ENCODE measurements around the gene PPFIBP2. TPM values are rescaled to one million over a fixed set of nuclear protein-coding genes. Genes with fewer than 3 reads are reported as not detected.
A peak's percentile ranks its signal among the peaks of the same experiment; 100 is the strongest.

Gene PPFIBP2
- total RNA-seq, 1 donor from 2014 or later: 8.7 TPM

GRCh38 chr11:7577291-7578190, 63.7 kb downstream of the PPFIBP2 start:
- no peaks in the 10 kb centered on the region for H3K27me3 ChIP-seq
- no peaks in the 10 kb centered on the region for H3K36me3 Mint-ChIP-seq
- H3K9me3 ChIP-seq (ENCODE audit: low read depth): no peaks in the 10 kb centered on the region
- H3K27me3 Mint-ChIP-seq (ENCODE audit: insufficient read depth, low read depth): peaks cover 19% of the 10 kb centered on the region
- H3K4me1 ChIP-seq: peaks cover 35% of the 10 kb centered on the region
- H3K4me3 ChIP-seq: no peak overlapping the region
- H3K9me3 Mint-ChIP-seq: no peaks in the 10 kb centered on the region
- H2AFZ ChIP-seq (replicated peaks): peak overlapping the region; percentile 70
- peaks cover 45% of the 10 kb centered on the region for H3K4me1 Mint-ChIP-seq
- H4K20me1 ChIP-seq (ENCODE audit: low read depth): no peaks in the 10 kb centered on the region
- no peaks in the 10 kb centered on the region for H3K36me3 ChIP-seq
- no peak for DNase-seq (ENCODE audit: low spot score)
- peak overlapping the region; percentile 69 for H3K4me3 Mint-ChIP-seq
- TF ChIP-seq CTCF (IDR thresholded peaks at IDR 0.05): no peak
- no peak for TF ChIP-seq EZH2 (IDR thresholded peaks at IDR 0.05)
- no peak for TF ChIP-seq EZH2phosphoT487 (IDR thresholded peaks at IDR 0.05)
- no peaks in the 10 kb centered on the region for H3F3A ChIP-seq (ENCODE audit: low read depth)
- H3K9ac ChIP-seq: no peak overlapping the region
- H3K27ac Mint-ChIP-seq: peak overlapping the region; percentile 98
- peak overlapping the region; percentile 47 for H3K27ac ChIP-seq
- H3K4me2 ChIP-seq: peak overlapping the region; percentile 19
- no peaks in the 10 kb centered on the region for H3K79me2 ChIP-seq (ENCODE audit: low read depth)

DNA sequence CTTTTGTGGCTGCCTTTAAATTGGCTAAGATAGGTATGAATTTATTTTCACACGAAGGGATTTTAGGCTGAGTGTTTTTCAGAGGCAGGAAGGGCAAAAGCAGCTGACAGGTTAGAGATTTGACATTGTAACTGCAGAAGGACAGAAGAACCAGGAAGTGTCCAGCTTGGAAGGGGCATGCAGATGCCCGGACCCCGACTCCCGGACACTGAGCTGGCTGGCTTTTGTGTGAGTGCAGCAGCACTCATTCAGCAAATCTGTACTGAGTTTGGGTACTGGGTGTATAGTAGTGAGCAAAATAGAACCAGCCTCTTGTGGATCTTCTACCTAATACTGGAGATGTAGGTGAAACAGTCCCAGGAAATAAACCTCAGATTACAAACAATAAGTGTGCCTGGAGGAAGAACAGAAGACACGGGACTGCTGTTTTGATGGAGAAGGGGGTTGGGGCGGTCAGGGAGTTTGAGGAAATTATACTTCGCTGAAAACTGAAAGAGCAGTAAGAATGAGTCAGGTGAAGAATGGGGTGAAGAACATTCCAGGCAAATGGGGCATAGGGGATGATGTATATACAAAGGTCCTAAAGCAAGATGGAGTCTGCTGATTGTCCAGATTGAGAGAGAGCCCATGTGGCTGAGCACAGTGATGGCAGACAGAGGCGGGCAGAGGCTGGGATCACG, 64.6 kb downstream of the PPFIBP2 start:
- Mint-ChIP-seq H3K27ac (peak overlapping the region; percentile 98), H3K36me3 (no peaks in the 10 kb centered on the region), H3K27me3 (ENCODE audit: insufficient read depth, low read depth) (peaks cover 19% of the 10 kb centered on the region), H3K4me1 (peaks cover 40% of the 10 kb centered on the region), H3K9me3 (no peaks in the 10 kb centered on the region), H3K4me3 (peak overlapping the region; percentile 69)
- Histone ChIP-seq H3K4me1 (peaks cover 35% of the 10 kb centered on the region), H3K9me3 (ENCODE audit: low read depth) (no peaks in the 10 kb centered on the region), H4K20me1 (ENCODE audit: low read depth) (no peaks in the 10 kb centered on the region), H3K4me2 (peak overlapping the region; percentile 19), H2AFZ (replicated peaks) (peak overlapping the region; percentile 70), H3K79me2 (ENCODE audit: low read depth) (no peaks in the 10 kb centered on the region), H3K27me3 (no peaks in the 10 kb centered on the region), H3K9ac (no peak overlapping the region), H3K27ac (no peak overlapping the region), H3K36me3 (no peaks in the 10 kb centered on the region), H3K4me3 (no peak overlapping the region), H3F3A (ENCODE audit: low read depth) (no peaks in the 10 kb centered on the region)
- no peak for TF ChIP-seq CTCF (IDR thresholded peaks at IDR 0.05)
- TF ChIP-seq EZH2 (IDR thresholded peaks at IDR 0.05): no peak
- no peak for TF ChIP-seq EZH2phosphoT487 (IDR thresholded peaks at IDR 0.05)
- no peak for DNase-seq (ENCODE audit: low spot score)

- no peak overlapping the region for H3K4me2 ChIP-seq
- H3K27ac ChIP-seq: no peak overlapping the region
- Mint-ChIP-seq H3K4me3 (no peak overlapping the region), H3K4me1 (peaks cover 37% of the 10 kb centered on the region), H3K27me3 (ENCODE audit: insufficient read depth, low read depth) (peaks cover 16% of the 10 kb centered on the region), H3K27ac (no peak overlapping the region), H3K36me3 (no peaks in the 10 kb centered on the region), H3K9me3 (no peaks in the 10 kb centered on the region)
- H3K79me2 ChIP-seq (ENCODE audit: low read depth): no peaks in the 10 kb centered on the region
- no peaks in the 10 kb centered on the region for H3K27me3 ChIP-seq
- no peaks in the 10 kb centered on the region for H3K36me3 ChIP-seq
- no peaks in the 10 kb centered on the region for H3F3A ChIP-seq (ENCODE audit: low read depth)
- H3K4me1 ChIP-seq: peaks cover 29% of the 10 kb centered on the region
- TF ChIP-seq EZH2 (IDR thresholded peaks at IDR 0.05) (no peak), EZH2phosphoT487 (IDR thresholded peaks at IDR 0.05) (no peak), CTCF (IDR thresholded peaks at IDR 0.05) (no peak)
- H3K9ac ChIP-seq: no peak overlapping the region
- H3K4me3 ChIP-seq: no peak overlapping the region
- no peak for DNase-seq (ENCODE audit: low spot score)
- no peak overlapping the region for H2AFZ ChIP-seq (replicated peaks)
- no peaks in the 10 kb centered on the region for H3K9me3 ChIP-seq (ENCODE audit: low read depth)
- H4K20me1 ChIP-seq (ENCODE audit: low read depth): no peaks in the 10 kb centered on the region
Measured at GRCh38 chr11:7579361-7579791, 65.6 kb downstream of the PPFIBP2 start.

All from neural progenitor cell (in vitro differentiated cells).